Activated gamma-delta T cell treated with anti-CD3 and anti-CD28 coated beads, Interleukin-2, amount 50 U/mL, for 16 hours (primary cell): ENCODE results near the gene TGFBR3.

Experiments used
- DNase-seq: peaks from one replicate; pipeline ENCODE4 v3.0.0-alpha.2; 2020; ENCODE audit warnings: low read depth

TGFBR3 gene

GRCh38 chr1:91635763-91636162 is 250.2 kb downstream of the TGFBR3 start:
- no peak for DNase-seq

- DNase-seq = no peak
Observed at GRCh38 chr1:91633438-91633837, 252.5 kb downstream of the TGFBR3 start.

- no peak for DNase-seq
Observed at GRCh38 chr1:91631718-91632330, 254.1 kb downstream of the TGFBR3 start.

GRCh38 chr1:91630803-91631202 is 255.1 kb downstream of the TGFBR3 start:
- DNase-seq = no peak
